ENCODE results near the gene ENO4.

- TF ChIP-seq CTCF (IDR thresholded peaks at IDR 0.05) (no peak), POLR2A (IDR thresholded peaks at IDR 0.05) (no peak)
Observed at GRCh38 chr10:116831790-116832189, 17.5 kb upstream of the ENO4 start.

Data from testis (tissue), 2 donors.